A549 (cell line): ENCODE data around the gene EOMES. TPM values are rescaled to one million over a fixed set of nuclear protein-coding genes. Genes with fewer than 3 reads are reported as not detected.

Experiments used
- ATAC-seq, 2 experiments: fragments of 200-7000 bp in 1 of 2; fragments of >200 bp in 1 of 2; cut with Nextera tagmentation in 1 of 2; cut with Tn5 transposase in 1 of 2; 3 replicates each; pipeline versions ENCODE4 v1.8.0 to v1.9.1; 2018 to 2020; ENCODE audit warnings: mild to moderate bottlenecking in 1 of 2, moderate library complexity in 1 of 2
- CTCF ChIA-PET: fragments of 300-600 bp; sonication (Branson Sonifier 250); formaldehyde crosslinking; extraction: SDS; loops from one replicate; lab custom pipeline; 2021; ENCODE audit warnings: antibody characterized with exemption, inconsistent platforms; lab: Yijun Ruan, JAX
- POLR2A ChIA-PET: fragments of 350-600 bp; formaldehyde crosslinking; extraction: SDS; loops from one replicate; lab custom pipeline; 2021; ENCODE audit warnings: antibody characterized with exemption, inconsistent platforms; lab: Yijun Ruan, JAX
- DNase-seq, 2 experiments: peaks; one replicate each; pipeline versions ENCODE4 v3.0.0 to v3.0.0-alpha.2; 2011 to 2016; ENCODE audit warnings: low read depth in 1 of 2, low spot score in 1 of 2
- FAIRE-seq: peaks from 2 replicates; lab custom pipeline; 2011; peaks lifted over from hg19 to GRCh38; lab: Jason Lieb, UNC
- H3K27ac ChIP-seq, 2 experiments: fragments of >200 bp; sonication (Bioruptor Twin); formaldehyde crosslinking; 3 replicates each; pipeline ENCODE4 v1.5.1; 2016 to 2017
- H3K4me1 ChIP-seq: fragments of >200 bp; sonication (Bioruptor Twin); formaldehyde crosslinking; 3 replicates; pipeline ENCODE4 v1.6.1; 2016
- H3K4me2 ChIP-seq: fragments of >200 bp; sonication (Bioruptor Twin); formaldehyde crosslinking; 3 replicates; pipeline ENCODE4 v1.6.1; 2016
- H3K4me3 ChIP-seq: fragments of >200 bp; sonication (Bioruptor Twin); formaldehyde crosslinking; 3 replicates; pipeline ENCODE4 v1.5.1; 2016
- H3K9me3 ChIP-seq: fragments of >200 bp; sonication (Bioruptor Twin); formaldehyde crosslinking; 3 replicates; pipeline ENCODE4 v1.6.1; 2016
- CEBPB ChIP-seq, 2 experiments: fragments of >200 bp in 1 of 2; sonication (Bioruptor Twin) in 1 of 2; formaldehyde crosslinking in 1 of 2; IDR thresholded peaks; 2 replicates each; pipeline ENCODE4 v1.6.1; 2012 to 2016
- EHF ChIP-seq: fragments of 250-450 bp; sonication (Bioruptor Pico); IDR thresholded peaks from 2 replicates; pipeline ENCODE4 v1.5.0; 2020; ENCODE audit warnings: mild to moderate bottlenecking
- EP300 ChIP-seq, 2 experiments: fragments of >200 bp; sonication (Bioruptor Twin); formaldehyde crosslinking; IDR thresholded peaks; 2 replicates in 1 of 2; 3 replicates in 1 of 2; pipeline ENCODE4 v1.6.1; 2016 to 2017
- JUNB ChIP-seq: fragments of >200 bp; sonication (Bioruptor Twin); formaldehyde crosslinking; IDR thresholded peaks from 2 replicates; pipeline ENCODE4 v1.6.1; 2016
- MAZ ChIP-seq: fragments of 150-350 bp; IDR thresholded peaks from 2 replicates; pipeline ENCODE4 v1.6.1; 2014; ENCODE audit warnings: antibody characterized with exemption, low read depth, low read length, borderline replicate concordance
- NPAS2 ChIP-seq: fragments of 250-450 bp; sonication (Bioruptor Pico); IDR thresholded peaks from 2 replicates; pipeline ENCODE4 v1.8.0; 2022; ENCODE audit warnings: mild to moderate bottlenecking, moderate library complexity, borderline replicate concordance
- NR3C1 ChIP-seq: fragments of >200 bp; sonication (Bioruptor Twin); formaldehyde crosslinking; IDR thresholded peaks from 3 replicates; pipeline ENCODE4 v1.6.1; 2017
- RARB ChIP-seq: fragments of 250-450 bp; sonication (Bioruptor Pico); IDR thresholded peaks from 2 replicates; pipeline ENCODE4 v1.8.0; 2021; ENCODE audit warnings: mild to moderate bottlenecking, moderate library complexity
- REST ChIP-seq: fragments of 200-600 bp; sonication (generic); IDR thresholded peaks from 2 replicates; pipeline ENCODE4 v1.6.1; 2016; ENCODE audit warnings: antibody characterized with exemption, mild to moderate bottlenecking, moderate library complexity
- RNF2 ChIP-seq: fragments of 200-600 bp; sonication (generic); IDR thresholded peaks from 2 replicates; pipeline ENCODE4 v1.6.1; 2016; ENCODE audit warnings: low read depth, mild to moderate bottlenecking, antibody characterized with exemption, moderate library complexity, borderline replicate concordance
- WGBS: methylation state at CpG from one replicate; pipeline ENCODE4 v1.1.6; 2017; ENCODE audit errors: missing lambda C conversion rate; 5-methylcytosine and 5-hydroxymethylcytosine counted together
- polyA plus RNA-seq, 4 experiments: library from polyadenylated mRNA; depleted of rRNA in 3 of 4; stranded (reverse); fragments of >200 nt; fragmentation: RNase III in 1 of 4; extraction: RNeasy Plus Mini Kit Qiagen cat#74134 plus additional on column Dnase treatment in 1 of 4; gene quantifications; 2 replicates in 3 of 4; 3 replicates in 1 of 4; pipeline ENCODE4 v1.2.3, GENCODE V29; 2011 to 2017
- TF ChIP-seq, protein P1 (sequence below): fragments of 150-350 bp; IDR thresholded peaks from 2 replicates; pipeline ENCODE4 v1.6.1; 2014; ENCODE audit warnings: low read depth, mild to moderate bottlenecking, low read length
- TF ChIP-seq, protein P2 (sequence below): fragments of 250-450 bp; sonication (Bioruptor Pico); IDR thresholded peaks from 2 replicates; pipeline ENCODE4 v1.5.0; 2020; ENCODE audit warnings: low read depth, mild to moderate bottlenecking, moderate library complexity
- TF ChIP-seq, protein P3 (sequence below): fragments of >200 bp; sonication (Bioruptor Twin); formaldehyde crosslinking; IDR thresholded peaks from 3 replicates; pipeline ENCODE4 v1.6.1; 2016
- TF ChIP-seq, protein P4 (sequence below): IDR thresholded peaks from 2 replicates; pipeline ENCODE4 v1.6.1; 2012
- TF ChIP-seq, protein P5 (sequence below): IDR thresholded peaks from 2 replicates; pipeline ENCODE4 v1.6.1; 2012

The EOMES gene
- polyA plus RNA-seq, 2 of the 4 experiments (the other 2 are of a cell fraction), result 0.84 to 1.2 TPM

GRCh38 chr3:27719314-27720003 lies 2.7 kb downstream of the EOMES start:
- Histone ChIP-seq H3K4me1 (peaks cover 18% of the 10 kb centered on the region), H3K27ac (no peak overlapping the region), H3K4me3 (no peak overlapping the region), H3K4me2 (no peak overlapping the region), H3K9me3 (no peaks in the 10 kb centered on the region)
- CTCF ChIA-PET, result interaction anchor here (3.6 to 6.1 kb wide), 6 partner anchors 7 to 612 kb away, joined by 15 to 74 read pairs (median 42); no protein-coding TSS in a partner anchor
- no peak for DNase-seq
- POLR2A ChIA-PET, result no interaction called here
- 91% methylated on average over 6 of the region's 6 CpGs for WGBS
- no peak for FAIRE-seq
- TF ChIP-seq EHF (CRISPR knock-in tag), result no peak
- TF ChIP-seq JUNB, result no peak
- no peak for TF ChIP-seq CEBPB (IDR thresholded peaks at IDR 0.05)
- TF ChIP-seq, protein P1, sequence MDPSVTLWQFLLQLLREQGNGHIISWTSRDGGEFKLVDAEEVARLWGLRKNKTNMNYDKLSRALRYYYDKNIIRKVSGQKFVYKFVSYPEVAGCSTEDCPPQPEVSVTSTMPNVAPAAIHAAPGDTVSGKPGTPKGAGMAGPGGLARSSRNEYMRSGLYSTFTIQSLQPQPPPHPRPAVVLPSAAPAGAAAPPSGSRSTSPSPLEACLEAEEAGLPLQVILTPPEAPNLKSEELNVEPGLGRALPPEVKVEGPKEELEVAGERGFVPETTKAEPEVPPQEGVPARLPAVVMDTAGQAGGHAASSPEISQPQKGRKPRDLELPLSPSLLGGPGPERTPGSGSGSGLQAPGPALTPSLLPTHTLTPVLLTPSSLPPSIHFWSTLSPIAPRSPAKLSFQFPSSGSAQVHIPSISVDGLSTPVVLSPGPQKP, result no peak
- ATAC-seq, result no peak

- POLR2A ChIA-PET, result no interaction called here
- Histone ChIP-seq H3K4me2 (no peak overlapping the region), H3K4me3 (no peak overlapping the region), H3K27ac (no peak overlapping the region), H3K4me1 (peaks cover 18% of the 10 kb centered on the region), H3K9me3 (no peaks in the 10 kb centered on the region)
- ATAC-seq, result no peak
- no peak for FAIRE-seq
- CTCF ChIA-PET, result interaction anchor here (1.0 to 6.1 kb wide), 3 partner anchors 584 to 617 kb away, joined by 3 to 71 read pairs (median 4); no protein-coding TSS in a partner anchor
- DNase-seq, result no peak
- 69% methylated on average over 5 of the region's 5 CpGs for WGBS
- TF ChIP-seq, protein P2, sequence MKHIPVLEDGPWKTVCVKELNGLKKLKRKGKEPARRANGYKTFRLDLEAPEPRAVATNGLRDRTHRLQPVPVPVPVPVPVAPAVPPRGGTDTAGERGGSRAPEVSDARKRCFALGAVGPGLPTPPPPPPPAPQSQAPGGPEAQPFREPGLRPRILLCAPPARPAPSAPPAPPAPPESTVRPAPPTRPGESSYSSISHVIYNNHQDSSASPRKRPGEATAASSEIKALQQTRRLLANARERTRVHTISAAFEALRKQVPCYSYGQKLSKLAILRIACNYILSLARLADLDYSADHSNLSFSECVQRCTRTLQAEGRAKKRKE (CRISPR knock-in tag), result no peak
- TF ChIP-seq NPAS2 (CRISPR knock-in tag), result no peak
- TF ChIP-seq, protein P3, sequence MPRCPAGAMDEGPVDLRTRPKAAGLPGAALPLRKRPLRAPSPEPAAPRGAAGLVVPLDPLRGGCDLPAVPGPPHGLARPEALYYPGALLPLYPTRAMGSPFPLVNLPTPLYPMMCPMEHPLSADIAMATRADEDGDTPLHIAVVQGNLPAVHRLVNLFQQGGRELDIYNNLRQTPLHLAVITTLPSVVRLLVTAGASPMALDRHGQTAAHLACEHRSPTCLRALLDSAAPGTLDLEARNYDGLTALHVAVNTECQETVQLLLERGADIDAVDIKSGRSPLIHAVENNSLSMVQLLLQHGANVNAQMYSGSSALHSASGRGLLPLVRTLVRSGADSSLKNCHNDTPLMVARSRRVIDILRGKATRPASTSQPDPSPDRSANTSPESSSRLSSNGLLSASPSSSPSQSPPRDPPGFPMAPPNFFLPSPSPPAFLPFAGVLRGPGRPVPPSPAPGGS, result no peak
- TF ChIP-seq RNF2, result no peak
- TF ChIP-seq MAZ, result no peak
- no peak for TF ChIP-seq NR3C1
- TF ChIP-seq, protein P1, result no peak
- no peak for TF ChIP-seq EHF (CRISPR knock-in tag)
- TF ChIP-seq, protein P4, sequence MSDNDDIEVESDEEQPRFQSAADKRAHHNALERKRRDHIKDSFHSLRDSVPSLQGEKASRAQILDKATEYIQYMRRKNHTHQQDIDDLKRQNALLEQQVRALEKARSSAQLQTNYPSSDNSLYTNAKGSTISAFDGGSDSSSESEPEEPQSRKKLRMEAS, result no peak
- no peak for TF ChIP-seq REST
- TF ChIP-seq, protein P5, sequence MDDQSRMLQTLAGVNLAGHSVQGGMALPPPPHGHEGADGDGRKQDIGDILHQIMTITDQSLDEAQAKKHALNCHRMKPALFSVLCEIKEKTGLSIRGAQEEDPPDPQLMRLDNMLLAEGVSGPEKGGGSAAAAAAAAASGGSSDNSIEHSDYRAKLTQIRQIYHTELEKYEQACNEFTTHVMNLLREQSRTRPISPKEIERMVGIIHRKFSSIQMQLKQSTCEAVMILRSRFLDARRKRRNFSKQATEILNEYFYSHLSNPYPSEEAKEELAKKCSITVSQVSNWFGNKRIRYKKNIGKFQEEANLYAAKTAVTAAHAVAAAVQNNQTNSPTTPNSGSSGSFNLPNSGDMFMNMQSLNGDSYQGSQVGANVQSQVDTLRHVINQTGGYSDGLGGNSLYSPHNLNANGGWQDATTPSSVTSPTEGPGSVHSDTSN, result no peak
- TF ChIP-seq EP300 (IDR thresholded peaks at IDR 0.05), result no peak
- TF ChIP-seq RARB (CRISPR knock-in tag), result no peak
Measured at GRCh38 chr3:27718459-27718858, 3.7 kb downstream of the EOMES start.
